H1 (cell line): Measurements from ENCODE around the gene NCOA5. TPM values are rescaled to one million over a fixed set of nuclear protein-coding genes. Genes with fewer than 3 reads are reported as not detected.
A peak's percentile ranks its signal among the peaks of the same experiment; 100 is the strongest.

ENCODE experiments used
- CTCF ChIA-PET: fragments of 300-600 bp; sonication (Branson Sonifier 250); formaldehyde crosslinking; loops from one replicate; lab custom pipeline; 2021; ENCODE audit not compliant: partially characterized antibody; lab: Charles Lee
- POLR2A ChIA-PET: fragments of 300-600 bp; sonication (Branson Sonifier 250); formaldehyde crosslinking; loops from one replicate; lab custom pipeline; 2021; ENCODE audit warnings: inconsistent platforms; ENCODE audit not compliant: partially characterized antibody; lab: Charles Lee
- DNase-seq, 2 experiments: peaks; one replicate each; pipeline versions ENCODE4 v3.0.0 to v3.0.0-alpha.2; 2010 to 2022; ENCODE audit warnings: low spot score in 2 of 2, low read depth in 1 of 2, mixed read lengths in 1 of 2
- FAIRE-seq: peaks from 2 replicates; lab custom pipeline; 2011; peaks lifted over from hg19 to GRCh38; lab: Jason Lieb, UNC
- H2AFZ ChIP-seq: 2 replicates; pipeline ENCODE4 v1.8.1; 2012; ENCODE audit warnings: low read length, inconsistent platforms
- H2AK5ac ChIP-seq: 2 replicates; pipeline ENCODE4 v1.6.1; 2013; ENCODE audit warnings: low read depth, low read length
- H2BK120ac ChIP-seq: replicated peaks from 2 replicates; pipeline ENCODE3; 2013; ENCODE audit warnings: low read depth, low read length, inconsistent platforms
- H2BK12ac ChIP-seq: 2 replicates; pipeline ENCODE4 v1.6.1; 2013; ENCODE audit warnings: low read depth, low read length
- H2BK15ac ChIP-seq: 2 replicates; pipeline ENCODE4 v1.6.1; 2013; ENCODE audit warnings: low read length
- H2BK20ac ChIP-seq: 2 replicates; pipeline ENCODE4 v1.6.1; 2013; ENCODE audit warnings: low read length
- H2BK5ac ChIP-seq: 2 replicates; pipeline ENCODE4 v1.6.1; 2013; ENCODE audit warnings: low read depth, low read length
- H3K14ac ChIP-seq: 2 replicates; pipeline ENCODE4 v1.6.1; 2013; ENCODE audit warnings: inconsistent platforms; ENCODE audit not compliant: insufficient read length
- H3K18ac ChIP-seq: 2 replicates; pipeline ENCODE4 v1.6.1; 2013; ENCODE audit warnings: low read length; ENCODE audit errors: extremely low read depth
- H3K23ac ChIP-seq: 2 replicates; pipeline ENCODE4 v1.6.1; 2013; ENCODE audit warnings: inconsistent platforms; ENCODE audit not compliant: insufficient read length
- H3K23me2 ChIP-seq: 2 replicates; pipeline ENCODE4 v1.6.1; 2013; ENCODE audit warnings: low read depth, low read length
- H3K27ac ChIP-seq: 2 replicates; pipeline ENCODE4 v1.6.1; 2011; ENCODE audit warnings: low read depth, low read length, inconsistent platforms
- H3K27me3 ChIP-seq, 4 experiments: replicated peaks in 1 of 4; 1 replicate in 1 of 4; 2 replicates in 3 of 4; pipeline versions ENCODE4 v1.6.1 to v1.8.1; 2011 to 2013; ENCODE audit warnings: low read length in 3 of 4, mild to moderate bottlenecking in 3 of 4, inconsistent platforms in 2 of 4, mixed read lengths in 2 of 4, moderate library complexity in 1 of 4; ENCODE audit not compliant: control insufficient read depth in 3 of 4, insufficient read depth in 3 of 4; ENCODE audit errors: extremely low read depth in 1 of 4
- H3K36me3 ChIP-seq, 4 experiments: 2 replicates each; pipeline versions ENCODE4 v1.6.1 to v1.8.1; 2011 to 2013; ENCODE audit warnings: mild to moderate bottlenecking in 4 of 4, low read length in 3 of 4, moderate library complexity in 2 of 4, control low read depth in 1 of 4, inconsistent platforms in 1 of 4; ENCODE audit not compliant: insufficient read depth in 4 of 4, control insufficient read depth in 2 of 4
- H3K4ac ChIP-seq: replicated peaks from 2 replicates; pipeline ENCODE3; 2013; ENCODE audit warnings: low read length, low read depth, mixed read lengths, inconsistent platforms; ENCODE audit not compliant: insufficient read length
- H3K4me1 ChIP-seq, 4 experiments: replicated peaks in 1 of 4; 1 replicate in 1 of 4; 2 replicates in 3 of 4; pipeline versions ENCODE4 v1.6.1 to v1.8.1; 2011 to 2013; ENCODE audit warnings: low read length in 3 of 4, inconsistent platforms in 2 of 4, mixed read lengths in 1 of 4; ENCODE audit not compliant: insufficient read depth in 4 of 4, control insufficient read depth in 3 of 4
- H3K4me2 ChIP-seq, 2 experiments: 2 replicates each; pipeline versions ENCODE4 v1.6.1 to v1.8.1; 2011 to 2013; ENCODE audit warnings: low read depth in 2 of 2, low read length in 2 of 2, control low read depth in 1 of 2, inconsistent platforms in 1 of 2, mild to moderate bottlenecking in 1 of 2; ENCODE audit not compliant: insufficient read depth in 1 of 2
- H3K4me3 ChIP-seq, 4 experiments: fragments of 200-600, 300-600 bp in 1 of 4; sonication (generic), shearing (Covaris generic), sonication (Bioruptor Twin) in 1 of 4; 2 replicates each; pipeline versions ENCODE4 v1.5.1 to v1.8.1; 2011 to 2016; ENCODE audit warnings: low read length in 4 of 4, low read depth in 3 of 4, control low read depth in 2 of 4, inconsistent platforms in 2 of 4, mild to moderate bottlenecking in 2 of 4, mixed read lengths in 1 of 4, moderate library complexity in 1 of 4; ENCODE audit not compliant: insufficient read depth in 2 of 4; ENCODE audit errors: extremely low read depth in 1 of 4
- H3K56ac ChIP-seq: replicated peaks from 2 replicates; pipeline ENCODE3; 2013; ENCODE audit warnings: low read depth, mild to moderate bottlenecking, mixed read lengths, low read length, inconsistent platforms; ENCODE audit not compliant: insufficient read length
- H3K79me1 ChIP-seq: 2 replicates; pipeline ENCODE4 v1.6.1; 2013; ENCODE audit warnings: low read depth, low read length, control low read depth
- H3K79me2 ChIP-seq, 2 experiments: 2 replicates each; pipeline versions ENCODE4 v1.6.1 to v1.8.1; 2012 to 2013; ENCODE audit warnings: low read length in 2 of 2, mild to moderate bottlenecking in 2 of 2, inconsistent platforms in 1 of 2; ENCODE audit not compliant: insufficient read depth in 2 of 2, control insufficient read depth in 1 of 2
- H3K9ac ChIP-seq, 4 experiments: replicated peaks in 1 of 4; 1 replicate in 1 of 4; 2 replicates in 3 of 4; pipeline versions ENCODE4 v1.6.1 to v1.8.1; 2011 to 2013; ENCODE audit warnings: low read depth in 3 of 4, low read length in 3 of 4, control low read depth in 2 of 4, mild to moderate bottlenecking in 2 of 4, moderate library complexity in 2 of 4, inconsistent platforms in 1 of 4; ENCODE audit errors: extremely low read depth in 1 of 4
- H3K9me3 ChIP-seq, 2 experiments: 2 replicates each; pipeline versions ENCODE4 v1.6.1 to v1.8.1; 2012 to 2013; ENCODE audit warnings: mild to moderate bottlenecking in 2 of 2, moderate library complexity in 2 of 2, control low read depth in 1 of 2, inconsistent platforms in 1 of 2, low read depth in 1 of 2, low read length in 1 of 2, mixed read lengths in 1 of 2; ENCODE audit not compliant: insufficient read depth in 2 of 2
- H4K20me1 ChIP-seq, 2 experiments: replicated peaks in 1 of 2; 2 replicates each; pipeline versions ENCODE3 to v1.8.1; 2011 to 2013; ENCODE audit warnings: inconsistent platforms in 2 of 2, low read length in 2 of 2, mild to moderate bottlenecking in 1 of 2; ENCODE audit not compliant: insufficient read depth in 2 of 2, control insufficient read depth in 1 of 2
- H4K5ac ChIP-seq: 2 replicates; pipeline ENCODE4 v1.6.1; 2013; ENCODE audit warnings: low read length, low read depth, mixed read lengths, inconsistent platforms; ENCODE audit not compliant: insufficient read length
- H4K8ac ChIP-seq: 2 replicates; pipeline ENCODE4 v1.8.0; 2013; ENCODE audit warnings: mild to moderate bottlenecking, moderate library complexity, low read length, inconsistent platforms; ENCODE audit not compliant: insufficient read depth; ENCODE audit errors: extremely low read depth
- H4K91ac ChIP-seq: replicated peaks from 2 replicates; pipeline ENCODE3; 2013; ENCODE audit warnings: low read length, mixed read lengths, inconsistent platforms; ENCODE audit not compliant: insufficient read length
- SUZ12 ChIP-seq: fragments of 200-600 bp; sonication (generic); IDR thresholded peaks from 2 replicates; pipeline ENCODE4 v1.6.1; 2012; ENCODE audit warnings: mild to moderate bottlenecking, inconsistent platforms, low read length, moderate library complexity, mixed read lengths
- WGBS, 2 experiments: shearing (Covaris generic) in 1 of 2; methylation state at CpG; one replicate each; pipeline versions ENCODE4 v1.1.6 to v1.1.7; 2013 to 2015; ENCODE audit warnings: low lambda C conversion rate in 2 of 2, mixed read lengths in 2 of 2, inconsistent platforms in 1 of 2, low coverage in 1 of 2, missing lambda C conversion rate in 1 of 2; ENCODE audit not compliant: insufficient replicate concordance in 2 of 2, insufficient coverage in 1 of 2, insufficient read length in 1 of 2; ENCODE audit errors: extremely low coverage in 1 of 2, missing lambda C conversion rate in 1 of 2; 5-methylcytosine and 5-hydroxymethylcytosine counted together
- polyA plus RNA-seq, 7 experiments: library from polyadenylated mRNA; depleted of rRNA in 3 of 7; stranded (reverse) in 5 of 7; unstranded in 2 of 7; fragments of >200 nt in 5 of 7; fragments of 200-250 nt in 2 of 7; gene quantifications; 1 replicate in 5 of 7; 2 replicates in 1 of 7; 4 replicates in 1 of 7; pipeline versions ENCODE4 v1.2.1 to v1.2.3, GENCODE V29; 2011 to 2013; ENCODE audit warnings: missing spikeins in 2 of 7, mixed read lengths in 2 of 7
- total RNA-seq: library from RNA; stranded (reverse); fragmentation: NEBNext Ultra II Directional; extraction: Animal tissue kit (Norgen Biotek cat#: 25700); gene quantifications from 2 replicates; pipeline ENCODE4 v1.2.1, GENCODE V29; 2021
- TF ChIP-seq, protein P1 (sequence below): IDR thresholded peaks from 2 replicates; pipeline ENCODE4 v1.6.1; 2011; ENCODE audit warnings: low read length, improper control_type of control experiment

The NCOA5 gene
- total and polyA plus RNA-seq, 2 of the 8 experiments (the other 6 are each of a cell fraction or from before 2014, with no cell fraction given), result 20.4 to 29.0 TPM

DNA sequence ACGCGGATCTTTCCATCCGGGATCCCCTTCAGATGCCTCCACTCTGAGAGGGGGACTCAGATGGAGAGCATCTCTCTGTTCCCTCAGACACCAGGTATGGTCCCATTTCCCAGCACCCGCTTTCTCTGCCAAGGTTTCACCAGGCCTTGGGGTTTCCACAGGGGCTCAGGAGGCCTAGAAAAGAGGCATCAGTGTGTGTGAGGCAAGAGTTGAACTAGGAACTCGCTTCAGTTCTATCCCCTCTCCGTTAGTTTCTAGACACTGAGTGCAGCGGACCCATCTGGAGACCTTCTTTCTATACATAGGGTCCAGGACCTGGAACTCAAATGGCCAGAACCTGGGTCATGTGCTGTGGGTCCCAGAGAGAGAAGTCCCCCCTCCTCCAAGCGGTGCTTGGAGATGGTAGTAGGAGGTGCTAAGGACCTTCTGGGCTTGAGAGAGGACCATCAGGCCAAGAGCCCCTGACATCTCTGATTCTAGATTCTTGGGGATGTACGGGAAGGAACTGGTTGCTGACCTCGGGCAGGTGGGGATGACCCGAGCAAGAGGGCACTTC lies 58.7 kb downstream of the NCOA5 start:
- H4K91ac ChIP-seq, result no peak overlapping the region
- FAIRE-seq, result no peak
- no peak overlapping the region for H4K8ac ChIP-seq
- WGBS, 2 experiments, result 46% methylated on average over 11 of the region's 11 CpGs; no CpG with 5 or more reads in 1 of the 2 experiments
- H3K23ac ChIP-seq, result no peak overlapping the region
- no peak overlapping the region for H2AFZ ChIP-seq
- H2BK15ac ChIP-seq, result no peak overlapping the region
- peaks cover 0 to 11% (median 7%) of the 10 kb centered on the region in 4 experiments; a peak in 6 of 7 replicates for H3K4me1 ChIP-seq
- H4K20me1 ChIP-seq, result peaks cover 6 to 15% of the 10 kb centered on the region in 2 experiments
- H3K79me2 ChIP-seq, result no peaks in the 10 kb centered on the region
- no peak overlapping the region for H2BK12ac ChIP-seq
- H3K4ac ChIP-seq, result no peak overlapping the region
- H2AK5ac ChIP-seq, result no peak overlapping the region
- TF ChIP-seq, protein P1, sequence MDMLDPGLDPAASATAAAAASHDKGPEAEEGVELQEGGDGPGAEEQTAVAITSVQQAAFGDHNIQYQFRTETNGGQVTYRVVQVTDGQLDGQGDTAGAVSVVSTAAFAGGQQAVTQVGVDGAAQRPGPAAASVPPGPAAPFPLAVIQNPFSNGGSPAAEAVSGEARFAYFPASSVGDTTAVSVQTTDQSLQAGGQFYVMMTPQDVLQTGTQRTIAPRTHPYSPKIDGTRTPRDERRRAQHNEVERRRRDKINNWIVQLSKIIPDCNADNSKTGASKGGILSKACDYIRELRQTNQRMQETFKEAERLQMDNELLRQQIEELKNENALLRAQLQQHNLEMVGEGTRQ, result no peak
- TF ChIP-seq SUZ12, result peak; percentile 9; the same call in 1 of the 2 replicates
- no peaks in the 10 kb centered on the region for H3K36me3 ChIP-seq
- peaks cover 48 to 96% (median 83%) of the 10 kb centered on the region in 4 experiments for H3K27me3 ChIP-seq
- no peaks in the 10 kb centered on the region for H3K9me3 ChIP-seq
- H3K23me2 ChIP-seq, result peaks cover 3% of the 10 kb centered on the region; the same call in 1 of the 2 replicates
- no peak overlapping the region for H3K27ac ChIP-seq
- H2BK20ac ChIP-seq, result no peak overlapping the region
- peak overlapping the region in 3 of 4 experiments; percentile 17 to 66 (median 55); a peak in 5 of 8 replicates for H3K4me3 ChIP-seq
- CTCF ChIA-PET, result interaction anchor here (0.7 to 8.5 kb wide), 6 partner anchors 9 to 121 kb away, joined by 3 to 60 read pairs (median 4); no protein-coding TSS in a partner anchor
- H2BK5ac ChIP-seq, result no peak overlapping the region
- H4K5ac ChIP-seq, result no peak overlapping the region
- H3K9ac ChIP-seq, result no peak overlapping the region
- H2BK120ac ChIP-seq, result no peak overlapping the region
- POLR2A ChIA-PET, result interaction anchor here (0.8 to 1.6 kb wide), 3 partner anchors 8 to 58 kb away, joined by 4 to 6 read pairs (median 6); no protein-coding TSS in a partner anchor
- DNase-seq, result no peak
- no peak overlapping the region for H3K14ac ChIP-seq
- H3K4me2 ChIP-seq, result peak overlapping the region; percentile 84 to 98
- H3K18ac ChIP-seq, result no peak overlapping the region
- H3K79me1 ChIP-seq, result no peaks in the 10 kb centered on the region
- H3K56ac ChIP-seq, result no peak overlapping the region
